ENCODE data around the gene SACM1L.

Gene SACM1L

DNA sequence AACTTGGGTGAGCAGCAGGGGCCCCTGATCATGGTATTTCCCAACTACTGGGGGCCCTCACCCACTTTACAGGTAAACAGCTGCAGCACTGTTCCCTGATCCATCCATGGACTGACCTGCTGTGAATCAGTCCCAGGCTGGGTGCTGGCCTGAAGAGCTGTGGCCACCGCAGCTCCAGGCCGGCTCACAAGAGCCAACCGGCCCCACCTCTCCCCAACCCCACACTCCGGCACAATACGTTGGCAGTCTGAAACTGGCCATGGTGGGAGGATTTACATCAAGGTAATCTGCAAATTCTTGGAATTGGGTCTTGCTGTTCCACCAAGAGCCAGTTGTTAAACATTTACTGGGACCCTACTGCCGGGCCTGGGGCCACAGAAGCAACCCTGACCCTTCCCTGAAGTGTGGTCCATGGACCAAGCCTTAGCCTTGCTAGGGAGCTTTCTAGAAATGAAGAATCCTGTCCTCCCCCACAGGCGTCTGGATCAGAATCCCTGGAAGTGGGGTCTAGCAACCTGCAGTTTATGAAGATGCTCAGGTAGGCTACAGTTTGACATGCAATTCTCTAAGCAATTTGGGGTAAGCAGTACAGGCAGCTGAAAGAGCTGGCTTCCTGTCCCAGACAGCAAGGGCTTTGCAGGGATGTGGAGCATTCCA lies 103.4 kb downstream of the SACM1L start:
- DNase-seq: no peak

DNA sequence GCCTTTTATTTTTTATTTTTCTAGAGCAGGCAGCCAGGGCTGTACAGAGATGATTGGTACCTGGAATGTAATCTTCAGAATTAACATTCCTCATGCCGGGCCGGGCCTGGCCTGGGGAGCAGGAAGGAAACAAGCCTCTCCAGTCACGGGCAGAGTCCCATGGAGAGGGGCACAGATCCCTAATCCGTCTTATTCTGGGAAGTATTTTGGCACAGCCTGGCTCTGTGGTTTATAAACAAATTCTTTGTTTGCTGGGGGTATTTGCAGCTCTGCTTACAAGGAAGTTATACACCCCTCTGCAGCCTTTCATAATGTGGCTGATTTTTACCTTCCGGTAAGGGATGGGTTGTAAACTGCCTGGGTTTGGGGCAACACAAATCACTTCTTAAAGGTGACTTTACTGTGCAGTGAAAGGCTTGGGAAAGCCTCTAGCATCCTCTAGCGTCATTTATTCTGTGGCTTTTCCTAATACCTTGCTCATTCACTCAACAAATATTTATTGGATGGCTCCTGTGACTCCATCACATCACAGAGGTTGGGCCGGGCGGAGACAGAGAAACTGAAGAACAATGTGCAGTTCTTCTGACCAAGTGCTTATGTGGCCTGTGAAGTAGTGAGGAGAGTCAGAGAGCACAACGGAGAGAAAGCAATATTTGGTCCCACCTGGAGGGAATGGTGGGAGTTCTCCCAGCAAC lies 104.4 kb downstream of the SACM1L start:
- no peak for DNase-seq

DNA sequence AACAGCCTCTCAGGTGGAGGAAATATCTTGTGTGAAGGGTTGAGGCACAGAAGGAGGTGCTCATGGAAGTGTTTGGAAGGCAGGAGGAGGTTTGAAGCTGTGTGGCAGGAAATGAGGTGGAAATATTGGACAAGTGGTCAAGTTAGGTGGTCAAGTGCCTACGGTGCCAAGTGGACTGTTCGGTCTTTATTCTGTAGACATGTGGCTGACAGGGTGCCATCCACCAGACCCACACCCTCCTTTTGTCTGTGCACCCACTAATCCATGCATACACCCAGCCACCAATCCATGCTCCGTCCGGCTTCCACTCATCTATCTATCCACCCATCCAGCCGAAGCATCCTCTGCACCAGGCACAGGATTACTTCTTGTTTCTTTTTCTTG lies 105.0 kb downstream of the SACM1L start:
- DNase-seq: no peak

GRCh38 chr3:45794660-45795059 lies 105.5 kb downstream of the SACM1L start:
- DNase-seq: no peak

Data from 8988T (cell line).